Measurements from ENCODE around the gene WDTC1. TPM values are rescaled to one million over a fixed set of nuclear protein-coding genes. Genes with fewer than 3 reads are reported as not detected.
"Not testable (repeated sequence)": the region's sequence is repeated elsewhere in the genome, so short reads cannot be mapped to it uniquely, and the experiment has no call there.

Gene WDTC1
- 3.8 and 4.0 TPM in 2 replicates for polyA plus RNA-seq (2011; rRNA removed)
- 2.9 and 4.3 TPM in 2 replicates for polyA plus RNA-seq (2012; cell fraction: cytosol; rRNA removed)
- 4.0 and 4.3 TPM in 2 replicates for polyA plus RNA-seq (2012; cell fraction: nucleus; rRNA removed)
- 6.0 to 7.8 TPM (median 6.9 TPM) in 3 replicates for polyA plus RNA-seq (2017; fragmentation: RNase III; extraction: RNeasy Plus Mini Kit Qiagen cat#74134 plus additional on column Dnase treatment)
- polyA minus RNA-seq (2011; rRNA and poly(A)+ RNA removed): 6.2 and 6.6 TPM in 2 replicates

DNA sequence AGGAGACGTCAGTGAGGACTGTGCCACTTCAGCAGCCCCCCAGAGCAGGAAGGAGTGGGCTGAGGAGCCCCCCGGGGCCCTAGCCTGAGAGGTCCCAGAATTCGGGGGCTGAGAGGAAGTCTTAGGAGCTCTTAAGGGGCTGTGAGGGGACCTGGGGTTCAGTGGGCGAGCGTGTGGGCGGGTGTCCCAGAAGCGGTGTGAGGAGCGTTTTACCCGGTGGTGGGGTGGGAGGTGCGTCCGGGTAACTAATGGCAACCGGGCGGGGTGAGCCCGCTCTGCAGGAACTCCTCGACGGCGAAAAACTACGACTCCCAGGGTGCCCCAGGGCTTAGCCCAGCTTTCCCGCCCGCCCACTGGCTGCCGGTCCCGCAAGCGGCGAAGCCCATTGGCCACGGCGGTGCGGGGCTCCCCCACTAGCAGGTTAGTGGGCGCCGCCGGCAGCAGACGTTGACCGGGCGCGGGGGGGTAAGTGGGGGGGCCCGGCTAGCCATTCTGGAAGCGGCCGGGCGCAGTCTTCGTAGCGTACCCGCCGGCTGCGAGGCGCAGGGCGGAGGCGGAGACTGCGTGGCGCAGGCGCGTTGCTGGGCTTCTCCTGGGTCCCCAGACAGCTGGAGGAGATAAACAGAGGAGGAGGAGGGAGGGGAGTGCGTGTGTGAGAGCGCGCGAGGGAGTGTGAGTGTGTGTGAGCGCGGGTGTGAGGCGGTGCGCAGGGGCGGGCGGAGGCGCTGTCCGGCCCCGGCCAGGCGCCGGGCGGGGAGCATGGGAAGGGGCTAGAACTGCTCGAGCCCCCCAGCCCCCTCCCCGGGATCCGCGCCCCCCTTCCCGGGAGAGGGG, at the start of gene WDTC1:
TSS of gene WDTC1 (plus strand) at position 584 of the 834 bp plus-strand sequence. CDS start 26,423 bp downstream, outside the sequence.
- peak; percentile 81 to 93 for DNase-seq (ENCODE audit: low read depth in 1 of 2, low spot score in 1 of 2)
- CTCF ChIA-PET: interaction anchor here (1.0 to 1.3 kb wide), 3 partner anchors 23 to 63 kb away, joined by 3 to 6 read pairs (median 3); no protein-coding TSS in a partner anchor
- no peak for FAIRE-seq
- peak; percentile 99 for ATAC-seq
- WGBS (ENCODE audit: missing lambda C conversion rate): 7% methylated on average over 18 of the region's 71 CpGs
- POLR2A ChIA-PET: interaction anchor here (1.3 to 2.2 kb wide), 2 partner anchors 79 to 123 kb away, joined by 3 to 13 read pairs; partner anchors contain the start of gene SLC9A1
- Histone ChIP-seq H3K27ac (peak within 1 kb of the TSS; percentile 74 to 88), H3K9me3 (no peaks in the 10 kb centered on the region), H3K4me1 (peaks cover 8% of the 10 kb centered on the region; the same call in 2 of the 3 replicates), H3K4me2 (peak within 1 kb of the TSS; percentile 86), H3K4me3 (peak within 1 kb of the TSS; percentile 79)
- no peak for TF ChIP-seq ZFP36 (IDR thresholded peaks at IDR 0.05; ENCODE audit: borderline replicate concordance, partially characterized antibody)
- no peak for TF ChIP-seq RNF2 (IDR thresholded peaks at IDR 0.05; ENCODE audit: borderline replicate concordance, low read depth)
- peak; percentile 21; the same call in 1 of the 2 replicates for TF ChIP-seq POLR2A (IDR thresholded peaks at IDR 0.05; ENCODE audit: low read length)
- TF ChIP-seq, protein P1, sequence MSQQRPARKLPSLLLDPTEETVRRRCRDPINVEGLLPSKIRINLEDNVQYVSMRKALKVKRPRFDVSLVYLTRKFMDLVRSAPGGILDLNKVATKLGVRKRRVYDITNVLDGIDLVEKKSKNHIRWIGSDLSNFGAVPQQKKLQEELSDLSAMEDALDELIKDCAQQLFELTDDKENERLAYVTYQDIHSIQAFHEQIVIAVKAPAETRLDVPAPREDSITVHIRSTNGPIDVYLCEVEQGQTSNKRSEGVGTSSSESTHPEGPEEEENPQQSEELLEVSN (IDR thresholded peaks at IDR 0.05; ENCODE audit: borderline replicate concordance, low read depth): 0 out of 2 replicates have a peak, but pooled peaks have one; percentile 36
- TF ChIP-seq CHD2 (IDR thresholded peaks at IDR 0.05; ENCODE audit: low read length, partially characterized antibody): no peak
- peak; percentile 30 for TF ChIP-seq MAX (IDR thresholded peaks at IDR 0.05)
- TF ChIP-seq RFX5 (IDR thresholded peaks at IDR 0.05): 0 out of 2 replicates have a peak, but pooled peaks have one; percentile 20

GRCh38 chr1:27184665-27185064, 49.8 kb upstream of the WDTC1 start:
- POLR2A ChIA-PET: not testable (repeated sequence)
- CTCF ChIA-PET: interaction anchor here (1.6 kb wide), 1 partner anchor 73 kb away, joined by 5 read pairs; no protein-coding TSS in a partner anchor
- WGBS (ENCODE audit: missing lambda C conversion rate): 41% methylated on average over 3 of the region's 3 CpGs

DNA sequence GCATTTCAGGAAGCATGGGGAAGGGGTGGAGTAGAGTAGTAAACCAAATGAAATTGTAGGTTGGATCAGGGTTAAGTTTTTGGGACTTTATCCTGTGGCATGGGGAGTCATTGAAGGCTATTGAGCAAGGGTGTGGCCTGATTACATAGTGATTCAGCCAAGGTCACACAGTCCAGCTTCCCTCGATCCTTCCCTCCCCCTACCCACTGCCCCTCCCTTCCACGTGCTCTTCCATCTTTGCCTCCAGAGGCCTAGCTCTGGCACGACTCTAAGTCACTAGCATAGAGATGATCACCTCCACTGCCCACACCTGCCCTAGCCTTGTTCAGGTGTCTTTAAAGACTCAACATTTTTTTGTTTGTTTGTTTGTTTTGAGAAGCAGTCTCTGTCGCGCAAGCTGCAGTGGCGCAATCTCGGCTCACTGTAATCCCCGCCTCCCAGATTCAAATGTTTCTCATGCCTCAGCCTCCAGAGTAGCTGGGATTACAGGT, 42.3 kb upstream of the WDTC1 start:
- H3K27ac ChIP-seq: peak overlapping the region; percentile 73 to 93
- DNase-seq (ENCODE audit: low read depth in 1 of 2, low spot score in 1 of 2): peak; percentile 58 to 88

More at GRCh38 chr1:27184665-27185064, 49.8 kb upstream of the WDTC1 start:
- not testable (repeated sequence) for FAIRE-seq; H3K27ac ChIP-seq; ATAC-seq; H3K4me1 ChIP-seq; H3K4me2 ChIP-seq; H3K4me3 ChIP-seq; DNase-seq (ENCODE audit: low read depth in 1 of 2, low spot score in 1 of 2)
- peaks cover 18% of the 10 kb centered on the region; the same call in 1 of the 3 replicates for H3K9me3 ChIP-seq

More for the DNA sequence above, 42.3 kb upstream of the WDTC1 start:
- ChIA-PET POLR2A (interaction anchor here (0.5 to 1.6 kb wide), 2 partner anchors 38 to 117 kb away, joined by 3 to 9 read pairs; partner anchors contain the start of gene SLC9A1), CTCF (interaction anchor here (1.3 to 2.0 kb wide), 3 partner anchors 37 to 104 kb away, joined by 4 to 7 read pairs (median 5); partner anchors contain the start of gene SLC9A1)
- Histone ChIP-seq H3K9me3 (no peaks in the 10 kb centered on the region), H3K4me3 (no peak overlapping the region), H3K4me1 (peaks cover 23% of the 10 kb centered on the region), H3K4me2 (peak overlapping the region; percentile 56)
- FAIRE-seq (no peak), ATAC-seq (peak; percentile 91 to 95)
- WGBS (ENCODE audit: missing lambda C conversion rate): 14% methylated on average over 8 of the region's 8 CpGs
- TF ChIP-seq JUNB (IDR thresholded peaks at IDR 0.05) (0 out of 2 replicates have a peak, but pooled peaks have one; percentile 30), FOSL2 (IDR thresholded peaks at IDR 0.05) (peak; percentile 14; the same call in 1 of the 2 replicates), FOSL2 (CRISPR knock-in tag; IDR thresholded peaks at IDR 0.05) (peak; percentile 72), MYC (IDR thresholded peaks at IDR 0.05; ENCODE audit: borderline replicate concordance, low read length) (peak; percentile 81; the same call in 1 of the 2 replicates), NR3C1 (IDR thresholded peaks at IDR 0.05) (no peak), ESRRA (IDR thresholded peaks at IDR 0.05; ENCODE audit: borderline replicate concordance, low read length) (peak; percentile 61; the same call in 1 of the 2 replicates), MAX (IDR thresholded peaks at IDR 0.05) (peak; percentile 96), EHF (CRISPR knock-in tag; IDR thresholded peaks at IDR 0.05) (peak; percentile 75; the same call in 1 of the 2 replicates), CEBPB (IDR thresholded peaks at IDR 0.05) (peak; percentile 45 to 77), JUN (IDR thresholded peaks at IDR 0.05) (peak in 1 of 2 experiments; percentile 44; a peak in 2 of 5 replicates), CHD4 (IDR thresholded peaks at IDR 0.05; ENCODE audit: borderline replicate concordance) (no peak), HES2 (IDR thresholded peaks at IDR 0.05) (no peak), CBX8 (IDR thresholded peaks at IDR 0.05) (no peak), ZC3H11A (IDR thresholded peaks at IDR 0.05) (no peak)
- TF ChIP-seq, protein P2, sequence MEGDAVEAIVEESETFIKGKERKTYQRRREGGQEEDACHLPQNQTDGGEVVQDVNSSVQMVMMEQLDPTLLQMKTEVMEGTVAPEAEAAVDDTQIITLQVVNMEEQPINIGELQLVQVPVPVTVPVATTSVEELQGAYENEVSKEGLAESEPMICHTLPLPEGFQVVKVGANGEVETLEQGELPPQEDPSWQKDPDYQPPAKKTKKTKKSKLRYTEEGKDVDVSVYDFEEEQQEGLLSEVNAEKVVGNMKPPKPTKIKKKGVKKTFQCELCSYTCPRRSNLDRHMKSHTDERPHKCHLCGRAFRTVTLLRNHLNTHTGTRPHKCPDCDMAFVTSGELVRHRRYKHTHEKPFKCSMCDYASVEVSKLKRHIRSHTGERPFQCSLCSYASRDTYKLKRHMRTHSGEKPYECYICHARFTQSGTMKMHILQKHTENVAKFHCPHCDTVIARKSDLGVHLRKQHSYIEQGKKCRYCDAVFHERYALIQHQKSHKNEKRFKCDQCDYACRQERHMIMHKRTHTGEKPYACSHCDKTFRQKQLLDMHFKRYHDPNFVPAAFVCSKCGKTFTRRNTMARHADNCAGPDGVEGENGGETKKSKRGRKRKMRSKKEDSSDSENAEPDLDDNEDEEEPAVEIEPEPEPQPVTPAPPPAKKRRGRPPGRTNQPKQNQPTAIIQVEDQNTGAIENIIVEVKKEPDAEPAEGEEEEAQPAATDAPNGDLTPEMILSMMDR (IDR thresholded peaks at IDR 0.05): no peak
- TF ChIP-seq, protein P1 (IDR thresholded peaks at IDR 0.05; ENCODE audit: borderline replicate concordance, low read depth): peak; percentile 73; the same call in 1 of the 2 replicates

All from A549 (cell line).